Astrocyte (in vitro differentiated cells and primary cell): ENCODE data around the gene SLFN14. TPM values are rescaled to one million over a fixed set of nuclear protein-coding genes. Genes with fewer than 3 reads are reported as not detected.
"Not testable (repeated sequence)": the region's sequence is repeated elsewhere in the genome, so short reads cannot be mapped to it uniquely, and the experiment has no call there.

Experiments
- DNase-seq: peaks from one replicate; pipeline ENCODE4 v3.0.0-alpha.2; 2010; ENCODE audit warnings: low read depth
- FAIRE-seq: peaks from 2 replicates; lab custom pipeline; 2011; peaks lifted over from hg19 to GRCh38; lab: Jason Lieb, UNC
- H2AFZ ChIP-seq: 2 replicates; pipeline ENCODE4 v1.6.0; 2012; ENCODE audit warnings: low read depth, low read length, inconsistent platforms
- H3K27ac ChIP-seq: 2 replicates; pipeline ENCODE4 v1.5.1; 2011; ENCODE audit warnings: low read depth, low read length, inconsistent platforms
- H3K27me3 ChIP-seq: 2 replicates; pipeline ENCODE4 v1.6.0; 2011; ENCODE audit warnings: low read length, inconsistent platforms; ENCODE audit not compliant: insufficient read depth
- H3K36me3 ChIP-seq: 2 replicates; pipeline ENCODE4 v1.5.1; 2011; ENCODE audit warnings: low read length, inconsistent platforms; ENCODE audit not compliant: insufficient read depth
- H3K4me1 ChIP-seq: 2 replicates; pipeline ENCODE4 v1.5.1; 2011; ENCODE audit warnings: low read length, inconsistent platforms; ENCODE audit not compliant: insufficient read depth
- H3K4me2 ChIP-seq: 2 replicates; pipeline ENCODE4 v1.6.0; 2012; ENCODE audit warnings: low read length, inconsistent platforms
- H3K4me3 ChIP-seq: 2 replicates; pipeline ENCODE4 v1.5.1; 2011; ENCODE audit warnings: low read depth, mild to moderate bottlenecking, low read length, inconsistent platforms; ENCODE audit not compliant: insufficient read depth
- H3K79me2 ChIP-seq: 2 replicates; pipeline ENCODE4 v1.6.0; 2012; ENCODE audit warnings: mild to moderate bottlenecking, low read length, inconsistent platforms; ENCODE audit not compliant: insufficient read depth
- H3K9ac ChIP-seq: 2 replicates; pipeline ENCODE4 v1.6.0; 2012; ENCODE audit warnings: mild to moderate bottlenecking, low read length, inconsistent platforms
- H3K9me3 ChIP-seq: 2 replicates; pipeline ENCODE4 v1.5.1; 2012; ENCODE audit warnings: low read depth, mild to moderate bottlenecking, low read length, inconsistent platforms; ENCODE audit not compliant: insufficient read depth
- H4K20me1 ChIP-seq: 2 replicates; pipeline ENCODE4 v1.6.0; 2012; ENCODE audit warnings: low read length, inconsistent platforms; ENCODE audit not compliant: insufficient read depth
- H3K27ac Mint-ChIP-seq: one replicate; pipeline ENCODE4 v1.8.0; 2021; ENCODE audit warnings: mild to moderate bottlenecking, mixed read lengths; ENCODE audit not compliant: unreplicated experiment
- H3K27me3 Mint-ChIP-seq: one replicate; pipeline ENCODE4 v1.8.0; 2021; ENCODE audit warnings: low read depth, mixed read lengths; ENCODE audit not compliant: unreplicated experiment
- H3K36me3 Mint-ChIP-seq: one replicate; pipeline ENCODE4 v1.8.0; 2021; ENCODE audit warnings: low read depth, mixed read lengths; ENCODE audit not compliant: unreplicated experiment
- H3K4me1 Mint-ChIP-seq: one replicate; pipeline ENCODE4 v1.8.0; 2021; ENCODE audit warnings: low read depth, mixed read lengths; ENCODE audit not compliant: unreplicated experiment
- H3K4me3 Mint-ChIP-seq: one replicate; pipeline ENCODE4 v1.8.0; 2021; ENCODE audit warnings: mild to moderate bottlenecking, moderate library complexity, mixed read lengths; ENCODE audit not compliant: unreplicated experiment
- H3K9me3 Mint-ChIP-seq: one replicate; pipeline ENCODE4 v1.8.0; 2021; ENCODE audit warnings: mild to moderate bottlenecking, mixed read lengths; ENCODE audit not compliant: unreplicated experiment
- CTCF ChIP-seq: IDR thresholded peaks from 2 replicates; pipeline ENCODE4 v1.5.1; 2011; ENCODE audit warnings: low read depth, mild to moderate bottlenecking, inconsistent platforms, low read length, moderate library complexity; ENCODE audit not compliant: insufficient read depth
- EZH2 ChIP-seq: IDR thresholded peaks from 2 replicates; pipeline ENCODE4 v1.6.1; 2012; ENCODE audit warnings: mild to moderate bottlenecking, low read length, inconsistent platforms; ENCODE audit not compliant: insufficient read depth
- total RNA-seq: library from RNA; stranded (reverse); gene quantifications from 2 replicates; pipeline ENCODE4 v1.2.1, GENCODE V29; 2021

SLFN14 gene
- total RNA-seq, 1 donor from 2014 or later: not detected

GRCh38 chr17:35519906-35520442 lies 40.6 kb downstream of the SLFN14 start:
- Histone ChIP-seq H3K9ac (no peak overlapping the region), H3K27ac (no peak overlapping the region), H3K4me2 (no peak overlapping the region), H3K36me3 (no peaks in the 10 kb centered on the region), H3K9me3 (no peaks in the 10 kb centered on the region), H2AFZ (no peak overlapping the region), H3K4me1 (no peaks in the 10 kb centered on the region), H4K20me1 (no peaks in the 10 kb centered on the region), H3K79me2 (no peaks in the 10 kb centered on the region), H3K4me3 (no peak overlapping the region), H3K27me3 (peaks cover 5% of the 10 kb centered on the region)
- FAIRE-seq: no peak
- H3K27ac Mint-ChIP-seq: no peak overlapping the region
- H3K27me3 Mint-ChIP-seq: peaks cover 21% of the 10 kb centered on the region
- TF ChIP-seq CTCF (no peak), EZH2 (no peak)
- peaks cover 2% of the 10 kb centered on the region for H3K4me1 Mint-ChIP-seq
- H3K36me3 Mint-ChIP-seq: no peaks in the 10 kb centered on the region
- H3K4me3 Mint-ChIP-seq: no peak overlapping the region
- H3K9me3 Mint-ChIP-seq: peaks cover 2% of the 10 kb centered on the region
- DNase-seq: no peak

GRCh38 chr17:35519439-35519838 lies 41.2 kb downstream of the SLFN14 start:
- Histone ChIP-seq H3K9ac (no peak overlapping the region), H3K79me2 (no peaks in the 10 kb centered on the region), H3K9me3 (no peaks in the 10 kb centered on the region), H3K27ac (no peak overlapping the region), H4K20me1 (no peaks in the 10 kb centered on the region), H3K4me2 (no peak overlapping the region), H2AFZ (no peak overlapping the region), H3K27me3 (peaks cover 5% of the 10 kb centered on the region), H3K4me1 (no peaks in the 10 kb centered on the region), H3K36me3 (no peaks in the 10 kb centered on the region), H3K4me3 (no peak overlapping the region)
- DNase-seq (no peak), FAIRE-seq (no peak)
- H3K4me1 Mint-ChIP-seq: peaks cover 2% of the 10 kb centered on the region
- peaks cover 23% of the 10 kb centered on the region for H3K27me3 Mint-ChIP-seq
- H3K36me3 Mint-ChIP-seq: no peaks in the 10 kb centered on the region
- H3K4me3 Mint-ChIP-seq: no peak overlapping the region
- TF ChIP-seq CTCF (no peak), EZH2 (no peak)
- peaks cover 2% of the 10 kb centered on the region for H3K9me3 Mint-ChIP-seq
- H3K27ac Mint-ChIP-seq: no peak overlapping the region

DNA sequence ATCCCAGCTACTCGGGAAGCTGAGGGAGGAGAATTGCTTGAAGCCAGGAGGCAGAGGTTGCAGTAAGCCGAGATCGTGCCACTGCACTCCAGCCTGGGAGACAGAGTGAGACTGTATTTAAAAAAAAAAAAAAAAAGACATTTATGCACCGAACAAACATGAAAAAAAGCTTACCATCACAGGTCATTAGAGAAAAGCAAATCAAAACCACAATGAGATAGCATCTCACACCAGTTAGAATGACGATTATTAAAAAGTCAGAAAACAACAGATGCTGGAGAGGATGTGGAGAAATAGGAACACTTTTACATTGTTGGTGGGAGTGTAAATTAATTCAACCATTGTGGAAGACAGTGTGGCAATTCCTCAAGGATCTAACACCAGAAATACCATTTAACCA lies 42.2 kb downstream of the SLFN14 start:
- not testable (repeated sequence) for H3K9me3 Mint-ChIP-seq, H4K20me1 ChIP-seq, H3K27ac ChIP-seq, H3K36me3 ChIP-seq, H2AFZ ChIP-seq, H3K4me1 ChIP-seq, FAIRE-seq, DNase-seq, H3K36me3 Mint-ChIP-seq, H3K9me3 ChIP-seq, H3K4me2 ChIP-seq, H3K27ac Mint-ChIP-seq, H3K9ac ChIP-seq, H3K79me2 ChIP-seq, H3K4me3 Mint-ChIP-seq, H3K4me3 ChIP-seq, H3K4me1 Mint-ChIP-seq
- peaks cover 13% of the 10 kb centered on the region for H3K27me3 ChIP-seq
- peaks cover 28% of the 10 kb centered on the region for H3K27me3 Mint-ChIP-seq
